NCI-H510A treated with DMSO at 0.1 percent for 48 hours (cell line): ENCODE results near the gene SACM1L.

Experiments
- DNase-seq: peaks from one replicate; lab custom pipeline; 2025; lab: John Stamatoyannopoulos, UW

Gene SACM1L

DNA sequence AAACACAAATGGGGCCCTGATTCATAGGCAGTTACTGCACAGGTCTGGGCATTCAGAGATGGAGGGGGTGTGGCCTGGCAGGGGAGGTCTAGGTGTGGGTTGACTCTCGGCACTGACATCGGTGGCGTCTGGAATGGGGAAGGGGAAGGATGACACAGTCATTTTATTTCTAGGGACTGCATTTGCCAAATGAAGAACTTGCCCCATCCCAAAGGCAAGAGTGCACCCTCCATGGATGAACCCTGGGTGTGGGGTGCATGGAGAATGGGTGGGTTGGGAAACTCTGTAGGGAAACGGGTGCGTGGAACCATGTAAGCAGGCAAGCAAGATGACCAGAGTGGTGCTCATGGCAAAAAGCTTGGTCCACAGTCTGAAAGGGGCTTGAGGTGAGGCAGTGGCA, 82.6 kb downstream of the SACM1L start:
- no peak for DNase-seq

GRCh38 chr3:45772341-45773035, 83.3 kb downstream of the SACM1L start:
- no peak for DNase-seq

- DNase-seq: no peak
Observed at GRCh38 chr3:45773072-45773471, 83.9 kb downstream of the SACM1L start.

DNA sequence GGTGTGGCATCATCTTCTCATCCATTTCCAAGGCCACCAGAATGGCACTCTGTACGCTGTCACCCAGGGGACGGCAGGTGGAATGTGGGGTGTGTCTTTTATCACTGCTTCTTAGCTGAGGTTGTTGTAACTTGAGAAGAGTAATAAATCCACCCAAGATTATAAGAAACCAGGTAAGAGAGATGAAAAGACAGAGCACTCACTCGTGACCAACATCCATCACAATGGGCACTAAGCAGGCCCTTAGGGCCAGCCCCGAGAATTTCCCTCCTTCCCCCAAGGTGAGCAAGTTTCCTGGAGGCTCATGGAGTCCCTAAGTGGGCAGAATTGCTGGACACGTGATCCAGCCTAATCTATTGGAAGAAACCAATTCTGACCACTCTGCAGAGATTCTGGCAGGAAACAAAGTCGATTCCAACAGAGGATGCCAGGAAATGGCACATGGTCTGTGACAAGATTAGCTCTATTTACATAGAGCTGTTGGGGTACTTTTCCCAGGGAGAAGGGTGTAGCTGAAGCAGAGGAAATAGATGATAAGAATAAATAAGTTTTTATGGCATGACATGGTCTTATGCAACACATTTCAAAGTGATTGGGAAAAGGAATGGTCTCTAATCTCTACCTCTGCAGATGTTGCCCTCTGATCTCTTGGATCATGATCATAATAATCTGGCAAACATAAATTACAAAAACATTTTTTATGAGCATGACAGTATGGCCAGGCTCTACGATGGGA, 84.7 kb downstream of the SACM1L start:
- DNase-seq: no peak

GRCh38 chr3:45774581-45775521, 85.7 kb downstream of the SACM1L start:
- no peak for DNase-seq

DNA sequence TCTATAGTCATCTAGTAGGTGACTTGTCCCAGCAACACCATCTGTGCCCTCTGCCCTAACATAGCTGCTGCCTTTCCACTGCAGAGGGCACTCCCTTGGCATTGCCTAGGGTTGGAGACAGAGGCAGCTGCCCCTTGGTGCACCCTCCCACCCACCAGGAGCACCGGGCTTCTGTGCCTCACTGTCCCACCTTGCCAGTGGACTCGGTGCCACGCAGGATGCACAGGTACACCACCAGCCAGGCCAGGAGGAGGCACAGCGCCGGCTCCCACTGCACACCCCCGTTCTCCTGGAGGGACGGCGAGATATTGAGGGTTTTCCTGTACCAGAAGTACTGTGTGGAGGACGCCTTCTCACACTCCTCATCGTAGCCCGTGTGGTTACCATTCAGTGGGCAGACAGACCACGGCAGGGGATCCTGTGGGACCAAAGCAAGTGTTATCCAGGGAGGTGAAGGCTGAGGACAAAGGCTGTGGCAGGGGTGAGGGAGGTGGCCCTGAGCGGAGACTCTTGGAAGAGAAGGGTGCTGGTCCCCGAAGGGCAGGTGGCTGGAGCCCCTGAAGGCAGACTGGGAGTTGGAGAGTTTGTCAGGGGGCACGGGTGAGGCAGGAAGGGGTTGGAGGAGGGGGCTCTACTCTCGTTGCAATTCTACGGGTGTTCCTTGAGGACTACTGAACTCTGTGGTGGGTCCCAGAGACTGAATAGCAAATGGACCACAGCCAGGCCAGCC, 86.5 kb downstream of the SACM1L start:
- no peak for DNase-seq

DNA sequence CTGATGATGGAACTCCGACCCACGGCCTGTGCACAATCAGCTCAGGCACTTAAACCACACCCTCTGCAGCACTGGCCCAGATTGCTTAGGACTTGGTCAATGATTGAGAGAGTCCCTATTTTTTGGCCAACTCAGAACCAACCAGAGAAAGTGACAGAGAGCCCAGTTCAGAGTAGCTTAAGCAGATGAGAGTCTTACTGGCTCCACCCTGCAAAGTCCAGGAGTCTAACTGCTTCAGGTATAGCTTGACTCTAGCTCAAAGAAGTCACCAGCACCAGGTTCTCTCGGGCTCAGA, 87.1 kb downstream of the SACM1L start:
- DNase-seq: no peak

DNA sequence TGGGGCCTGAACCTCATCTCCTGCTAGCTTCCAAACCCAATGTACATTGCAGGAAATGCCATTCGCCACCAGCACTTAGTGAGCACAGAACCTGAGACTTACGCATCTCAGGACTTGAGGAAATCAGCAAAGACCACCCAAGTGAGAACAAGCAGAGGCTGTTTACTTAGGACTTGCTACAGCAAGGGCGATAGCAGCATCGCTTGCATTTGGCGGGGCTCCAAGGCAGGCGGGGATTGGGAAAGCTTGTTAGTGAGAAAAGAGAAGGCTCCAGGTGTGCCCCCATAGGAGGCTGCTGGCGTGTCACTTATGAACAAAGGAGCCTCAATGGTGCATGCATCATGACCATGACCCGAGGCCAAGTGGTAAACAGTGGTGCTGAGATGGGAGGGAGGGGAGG, 87.4 kb downstream of the SACM1L start:
- DNase-seq: no peak

DNA sequence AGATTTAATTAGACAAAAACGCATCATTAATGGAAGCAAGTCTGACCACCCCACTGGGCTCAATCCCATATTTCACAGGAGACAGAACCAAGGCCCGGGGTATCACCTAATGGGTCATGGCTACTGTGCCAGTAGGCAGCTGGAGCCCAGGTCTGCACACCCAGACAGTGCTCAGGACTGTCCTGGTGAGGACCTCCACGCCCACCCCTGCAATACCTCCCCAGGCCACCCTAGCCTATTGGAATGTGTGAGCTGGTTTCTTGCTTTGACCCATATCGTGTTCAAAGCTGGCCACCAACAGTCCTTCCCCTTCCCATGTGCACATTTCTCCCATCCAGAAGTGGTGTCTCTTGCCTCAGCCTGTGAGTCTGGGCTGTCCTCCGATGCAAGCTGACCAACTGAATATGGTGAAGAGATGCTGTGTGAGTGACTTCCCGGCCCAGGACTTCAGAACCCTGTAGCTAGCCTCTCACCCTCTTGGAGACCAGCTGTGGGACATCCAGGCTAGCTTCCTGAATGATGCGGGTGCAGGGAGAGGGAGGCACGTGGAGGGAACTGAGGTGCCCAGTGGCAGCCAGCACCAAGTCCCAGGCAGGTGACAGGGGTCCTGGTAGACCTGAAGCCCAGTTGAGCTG, 88.0 kb downstream of the SACM1L start:
- no peak for DNase-seq

DNA sequence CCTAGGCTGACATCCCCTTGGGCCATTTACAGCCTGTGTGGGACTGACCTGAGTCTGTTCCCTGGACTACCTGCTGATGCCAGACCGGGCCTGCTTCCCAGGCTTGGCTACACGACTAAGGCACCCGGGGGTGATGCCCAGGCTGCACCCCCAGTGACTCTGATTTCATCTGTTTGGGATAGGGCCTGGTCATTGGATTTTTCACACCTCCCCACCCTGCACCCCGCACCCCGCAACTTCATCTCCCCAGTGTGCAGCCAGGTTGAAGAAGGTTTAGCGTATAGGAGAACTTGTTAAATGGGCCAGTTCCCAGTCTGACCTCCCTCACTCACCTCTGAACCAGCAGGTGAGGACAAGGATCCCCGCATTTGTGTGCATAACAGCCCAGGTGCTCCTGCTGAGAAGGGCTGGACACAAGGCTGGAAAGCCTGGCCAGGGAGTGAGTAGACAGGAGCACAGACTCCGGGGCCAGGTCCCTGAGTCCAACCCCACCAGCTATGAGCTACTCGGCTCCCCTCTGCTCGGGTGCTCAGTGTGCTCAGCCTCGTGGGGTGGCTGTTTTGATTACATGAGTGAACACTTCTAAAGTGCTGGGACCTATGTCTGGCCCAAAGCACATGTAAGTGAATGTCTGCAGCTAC, 88.7 kb downstream of the SACM1L start:
- DNase-seq: no peak

DNA sequence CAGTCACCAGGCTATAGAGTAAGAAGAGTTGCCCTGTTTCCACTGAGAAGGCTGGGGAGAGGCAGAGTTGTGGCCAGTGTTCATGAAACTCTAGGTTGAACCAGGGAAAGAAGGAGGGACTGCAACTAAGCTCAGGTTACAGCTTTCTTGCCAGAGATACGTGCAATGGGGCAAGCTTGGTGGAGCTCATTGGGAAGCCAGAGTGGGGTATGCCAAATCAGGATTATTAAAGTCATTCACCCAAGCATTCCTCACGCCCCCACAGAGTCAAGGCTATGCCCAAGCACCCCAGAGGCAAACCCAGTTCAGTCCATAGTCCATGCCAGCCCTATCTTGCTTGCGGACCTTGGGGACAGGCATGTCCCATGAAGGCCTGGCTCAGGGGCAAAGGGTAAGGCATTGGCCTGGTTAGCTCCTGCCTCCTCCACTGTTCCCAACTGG, 89.6 kb downstream of the SACM1L start:
- peak; percentile 5 for DNase-seq

GRCh38 chr3:45779746-45780735, 90.8 kb downstream of the SACM1L start:
- DNase-seq: peak; percentile 9

- DNase-seq: no peak
Observed at GRCh38 chr3:45781271-45781670, 92.1 kb downstream of the SACM1L start.

GRCh38 chr3:45781841-45782240, 92.6 kb downstream of the SACM1L start:
- DNase-seq: no peak

DNA sequence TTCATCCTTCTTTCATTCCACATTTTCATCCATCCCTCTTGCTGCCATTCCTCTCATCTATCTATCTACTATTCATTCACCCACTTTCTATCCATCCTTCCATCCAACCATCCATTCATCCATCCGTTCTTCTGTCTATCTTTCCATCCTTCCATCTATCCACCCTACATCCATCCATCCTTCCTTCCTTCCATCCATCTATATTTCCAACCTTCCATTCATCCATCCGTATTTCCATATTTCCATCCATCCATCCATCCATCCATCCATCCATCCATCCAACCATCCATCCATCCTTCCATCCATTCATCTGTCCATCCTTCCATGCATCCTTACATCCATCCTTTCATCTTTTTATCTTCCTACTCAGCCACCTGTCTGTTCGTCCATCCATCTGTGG, 93.2 kb downstream of the SACM1L start:
- DNase-seq: no peak

GRCh38 chr3:45783667-45784066, 94.5 kb downstream of the SACM1L start:
- no peak for DNase-seq

DNA sequence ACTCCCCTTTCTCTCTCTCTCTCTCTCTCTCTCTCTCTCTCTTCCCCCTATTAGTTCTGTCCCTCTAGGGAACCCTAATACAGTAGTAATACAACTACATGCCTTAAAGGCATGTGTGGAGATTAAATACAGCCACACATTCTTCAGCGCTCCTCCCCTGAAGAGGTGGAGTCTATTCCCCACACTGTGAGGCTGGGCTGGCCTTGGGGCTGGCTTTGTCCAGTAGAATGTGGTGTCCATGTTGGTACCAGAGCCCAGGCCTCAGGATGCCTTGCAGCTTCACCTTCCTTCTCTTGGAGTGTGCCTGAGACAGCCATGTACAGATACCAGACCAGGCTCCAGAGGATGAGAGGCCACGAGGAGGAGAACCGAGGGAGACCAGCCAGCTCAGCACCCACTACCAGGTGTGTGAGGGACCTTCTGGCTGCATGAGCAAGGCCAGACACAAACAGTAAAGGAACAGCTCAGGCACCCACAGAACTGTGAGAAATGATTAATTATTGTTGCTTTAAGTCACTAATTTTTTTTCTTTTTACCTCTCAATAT, 96.5 kb downstream of the SACM1L start:
- no peak for DNase-seq

DNA sequence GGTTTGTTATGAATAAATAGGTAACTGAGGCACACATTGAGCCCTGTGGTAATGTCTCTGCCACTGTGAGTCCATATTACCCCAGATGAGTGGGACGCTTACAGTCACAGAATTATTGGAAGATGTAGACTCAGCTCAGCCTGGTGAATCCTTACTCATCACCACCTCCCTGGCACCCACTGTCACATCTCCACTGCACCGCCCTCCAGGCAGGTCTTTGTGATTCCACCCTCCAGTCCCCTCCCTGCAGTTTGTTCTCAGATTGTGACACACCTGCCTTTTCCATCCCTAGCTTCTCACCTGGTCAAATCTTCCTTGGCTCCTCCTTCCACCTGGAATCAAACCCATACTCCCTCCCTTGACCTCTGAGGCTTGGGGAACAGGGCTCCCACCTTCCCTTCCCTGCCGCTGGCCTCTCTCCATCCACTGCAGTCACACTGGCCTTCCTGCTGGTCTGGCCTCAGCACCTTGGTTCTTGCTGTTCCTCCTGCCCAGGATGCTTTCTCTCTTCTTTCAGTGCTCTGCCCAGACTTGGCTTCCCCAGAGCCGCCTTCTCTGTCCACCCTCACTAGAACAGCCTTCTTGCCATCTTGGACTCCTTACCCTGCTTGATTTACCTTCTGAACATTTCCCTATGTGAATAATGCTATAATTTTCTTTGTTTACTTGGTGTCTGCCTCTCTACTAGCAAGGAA, 97.8 kb downstream of the SACM1L start:
- no peak for DNase-seq

- DNase-seq: no peak
Observed at GRCh38 chr3:45787551-45787950, 98.4 kb downstream of the SACM1L start.
